ENCODE measurements around the gene KIF1A.

Gene KIF1A

DNA sequence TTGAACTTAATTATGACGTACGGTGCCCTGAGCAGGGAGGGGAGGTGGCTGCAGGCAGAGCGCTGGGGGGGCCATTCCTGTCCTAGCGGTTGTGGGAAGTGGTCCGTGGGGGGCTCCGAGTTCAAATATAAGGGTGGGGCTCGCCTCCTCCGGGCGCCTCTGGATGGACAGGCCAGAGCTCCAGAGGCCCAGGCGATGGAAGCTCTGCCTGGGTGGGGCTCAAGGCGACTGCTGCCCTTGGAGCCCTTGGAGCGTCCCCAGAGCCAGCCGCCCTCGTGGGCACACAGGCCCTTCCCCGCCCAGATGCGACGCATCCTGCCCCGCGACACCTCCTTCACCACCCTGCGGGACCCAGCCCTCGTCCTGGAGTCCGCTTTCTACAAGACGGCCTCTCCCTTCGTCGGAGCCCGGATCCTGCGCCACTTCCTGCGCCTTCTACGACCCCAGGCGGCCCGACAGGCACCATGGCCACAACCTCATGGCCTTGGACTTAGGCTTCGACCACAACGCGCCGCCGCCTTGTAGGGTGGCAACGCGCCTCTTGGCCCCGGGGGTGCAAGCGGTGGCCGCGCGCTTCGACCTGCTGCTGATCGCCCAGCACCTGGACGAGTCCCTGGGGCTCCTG lies 147.8 kb downstream of the KIF1A start:
- Histone ChIP-seq H3K27me3 (ENCODE audit: control insufficient read depth, insufficient read depth, low read length, poor library complexity, severe bottlenecking) (peaks cover 24% of the 10 kb centered on the region), H3K9me3 (ENCODE audit: control insufficient read depth, low read length) (no peaks in the 10 kb centered on the region), H3K4me3 (ENCODE audit: insufficient read depth, low read depth, low read length) (no peak overlapping the region), H3K27ac (ENCODE audit: insufficient read depth, low read depth, low read length, poor library complexity, severe bottlenecking) (no peak overlapping the region), H3K4me1 (ENCODE audit: control insufficient read depth, insufficient read depth, low read length) (no peaks in the 10 kb centered on the region), H3K36me3 (ENCODE audit: control insufficient read depth, insufficient read depth, low read length) (no peaks in the 10 kb centered on the region)
- 91 to 92% methylated on average over 46 of the region's 46 CpGs for WGBS, 2 experiments

- no peak overlapping the region for H3K27ac ChIP-seq (ENCODE audit: insufficient read depth, low read depth, low read length, poor library complexity, severe bottlenecking)
- peaks cover 24% of the 10 kb centered on the region for H3K27me3 ChIP-seq (ENCODE audit: control insufficient read depth, insufficient read depth, low read length, poor library complexity, severe bottlenecking)
- WGBS, 2 experiments = 92 to 93% methylated on average over 4 of the region's 4 CpGs
- no peaks in the 10 kb centered on the region for H3K4me1 ChIP-seq (ENCODE audit: control insufficient read depth, insufficient read depth, low read length)
- H3K9me3 ChIP-seq (ENCODE audit: control insufficient read depth, low read length) = no peaks in the 10 kb centered on the region
- H3K4me3 ChIP-seq (ENCODE audit: insufficient read depth, low read depth, low read length) = no peak overlapping the region
- no peaks in the 10 kb centered on the region for H3K36me3 ChIP-seq (ENCODE audit: control insufficient read depth, insufficient read depth, low read length)
Observed at GRCh38 chr2:240670950-240671349, 149.1 kb downstream of the KIF1A start.

GRCh38 chr2:240670402-240670801 lies 149.6 kb downstream of the KIF1A start:
- WGBS, 2 experiments = 86 to 88% methylated on average over 7 of the region's 7 CpGs
- no peak overlapping the region for H3K27ac ChIP-seq (ENCODE audit: insufficient read depth, low read depth, low read length, poor library complexity, severe bottlenecking)
- no peaks in the 10 kb centered on the region for H3K4me1 ChIP-seq (ENCODE audit: control insufficient read depth, insufficient read depth, low read length)
- H3K36me3 ChIP-seq (ENCODE audit: control insufficient read depth, insufficient read depth, low read length) = no peaks in the 10 kb centered on the region
- H3K9me3 ChIP-seq (ENCODE audit: control insufficient read depth, low read length) = no peaks in the 10 kb centered on the region
- peaks cover 24% of the 10 kb centered on the region for H3K27me3 ChIP-seq (ENCODE audit: control insufficient read depth, insufficient read depth, low read length, poor library complexity, severe bottlenecking)
- no peak overlapping the region for H3K4me3 ChIP-seq (ENCODE audit: insufficient read depth, low read depth, low read length)

DNA sequence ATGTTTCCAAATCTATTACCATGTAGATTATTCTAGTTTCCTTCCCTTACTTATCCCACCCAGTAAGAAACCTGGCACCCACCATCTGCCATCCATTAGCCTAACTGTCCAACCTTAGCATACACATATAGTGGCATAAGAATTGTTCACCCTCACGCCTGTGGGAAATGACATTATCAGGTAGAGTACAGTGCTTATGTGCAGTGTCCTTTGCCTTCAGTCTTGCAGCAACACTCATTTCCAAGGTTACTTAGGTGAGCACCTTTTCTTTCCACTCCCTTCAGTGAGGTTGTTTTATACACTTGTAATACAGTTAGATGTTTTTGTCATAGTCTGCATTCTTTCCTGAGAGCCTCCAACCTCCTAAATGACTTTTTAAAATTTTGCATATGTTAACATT lies 155.4 kb downstream of the KIF1A start:
- Histone ChIP-seq H3K27ac (ENCODE audit: insufficient read depth, low read depth, low read length, poor library complexity, severe bottlenecking) (no peak overlapping the region), H3K27me3 (ENCODE audit: control insufficient read depth, insufficient read depth, low read length, poor library complexity, severe bottlenecking) (no peaks in the 10 kb centered on the region), H3K9me3 (ENCODE audit: control insufficient read depth, low read length) (no peaks in the 10 kb centered on the region), H3K4me3 (ENCODE audit: insufficient read depth, low read depth, low read length) (no peak overlapping the region), H3K36me3 (ENCODE audit: control insufficient read depth, insufficient read depth, low read length) (no peaks in the 10 kb centered on the region), H3K4me1 (ENCODE audit: control insufficient read depth, insufficient read depth, low read length) (no peaks in the 10 kb centered on the region)
- 78 to 91% methylated on average over 1 of the region's 1 CpG for WGBS, 2 experiments

Measured in ectodermal cell (in vitro differentiated cells).